Measurements from ENCODE around the gene PALM. TPM values are rescaled to one million over a fixed set of nuclear protein-coding genes. Genes with fewer than 3 reads are reported as not detected.

The PALM gene
- total RNA-seq, 2 experiments from 2014 or later = 1.2 TPM; not detected in 1

- Histone ChIP-seq H3K4me1 (ENCODE audit: insufficient read depth, low read length, poor library complexity, severe bottlenecking) (peaks cover 13% of the 10 kb centered on the region), H4K20me1 (ENCODE audit: insufficient read depth, low read length) (no peaks in the 10 kb centered on the region), H3K4me3 (ENCODE audit: low read depth, low read length, poor library complexity, severe bottlenecking) (peak overlapping the region; percentile 44), H3K79me2 (ENCODE audit: insufficient read depth, low read depth, low read length) (no peaks in the 10 kb centered on the region), H3K4me2 (ENCODE audit: low read length) (peak overlapping the region; percentile 51), H2AFZ (ENCODE audit: low read length) (peak overlapping the region; percentile 70; the same call in 1 of the 2 replicates), H3K9me2 (ENCODE audit: insufficient read depth, low read length) (no peaks in the 10 kb centered on the region), H3K27ac (ENCODE audit: low read depth, low read length, poor library complexity, severe bottlenecking) (no peak overlapping the region), H3K9me3 (ENCODE audit: low read length) (no peaks in the 10 kb centered on the region), H3K36me3 (ENCODE audit: insufficient read depth, low read length) (no peaks in the 10 kb centered on the region)
- no TSS peak for BruUV-seq (replicated peaks)
- TF ChIP-seq, protein P1, sequence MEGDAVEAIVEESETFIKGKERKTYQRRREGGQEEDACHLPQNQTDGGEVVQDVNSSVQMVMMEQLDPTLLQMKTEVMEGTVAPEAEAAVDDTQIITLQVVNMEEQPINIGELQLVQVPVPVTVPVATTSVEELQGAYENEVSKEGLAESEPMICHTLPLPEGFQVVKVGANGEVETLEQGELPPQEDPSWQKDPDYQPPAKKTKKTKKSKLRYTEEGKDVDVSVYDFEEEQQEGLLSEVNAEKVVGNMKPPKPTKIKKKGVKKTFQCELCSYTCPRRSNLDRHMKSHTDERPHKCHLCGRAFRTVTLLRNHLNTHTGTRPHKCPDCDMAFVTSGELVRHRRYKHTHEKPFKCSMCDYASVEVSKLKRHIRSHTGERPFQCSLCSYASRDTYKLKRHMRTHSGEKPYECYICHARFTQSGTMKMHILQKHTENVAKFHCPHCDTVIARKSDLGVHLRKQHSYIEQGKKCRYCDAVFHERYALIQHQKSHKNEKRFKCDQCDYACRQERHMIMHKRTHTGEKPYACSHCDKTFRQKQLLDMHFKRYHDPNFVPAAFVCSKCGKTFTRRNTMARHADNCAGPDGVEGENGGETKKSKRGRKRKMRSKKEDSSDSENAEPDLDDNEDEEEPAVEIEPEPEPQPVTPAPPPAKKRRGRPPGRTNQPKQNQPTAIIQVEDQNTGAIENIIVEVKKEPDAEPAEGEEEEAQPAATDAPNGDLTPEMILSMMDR (conservative IDR thresholded peaks at IDR 0.05; ENCODE audit: low read length) = no peak
- TF ChIP-seq EZH2phosphoT487 (IDR thresholded peaks at IDR 0.05; ENCODE audit: borderline replicate concordance, low read depth, low read length) = no peak
- POLR2A ChIA-PET = interaction anchor here (0.7 to 1.1 kb wide), 2 partner anchors 22 to 273 kb away, joined by 4 read pairs; no protein-coding TSS in a partner anchor
- intact Hi-C loops (cut with micrococcal nuclease; ENCODE audit: unreplicated experiment) = no loop called here
- CTCF ChIA-PET (ENCODE audit: unreplicated experiment) = interaction anchor here (0.6 kb wide), 2 partner anchors 35 to 48 kb away, joined by 3 read pairs; no protein-coding TSS in a partner anchor
- no peak for DNase-seq (ENCODE audit: low spot score)
Observed at GRCh38 chr19:703329-703650, 5.4 kb upstream of the PALM start.

DNA sequence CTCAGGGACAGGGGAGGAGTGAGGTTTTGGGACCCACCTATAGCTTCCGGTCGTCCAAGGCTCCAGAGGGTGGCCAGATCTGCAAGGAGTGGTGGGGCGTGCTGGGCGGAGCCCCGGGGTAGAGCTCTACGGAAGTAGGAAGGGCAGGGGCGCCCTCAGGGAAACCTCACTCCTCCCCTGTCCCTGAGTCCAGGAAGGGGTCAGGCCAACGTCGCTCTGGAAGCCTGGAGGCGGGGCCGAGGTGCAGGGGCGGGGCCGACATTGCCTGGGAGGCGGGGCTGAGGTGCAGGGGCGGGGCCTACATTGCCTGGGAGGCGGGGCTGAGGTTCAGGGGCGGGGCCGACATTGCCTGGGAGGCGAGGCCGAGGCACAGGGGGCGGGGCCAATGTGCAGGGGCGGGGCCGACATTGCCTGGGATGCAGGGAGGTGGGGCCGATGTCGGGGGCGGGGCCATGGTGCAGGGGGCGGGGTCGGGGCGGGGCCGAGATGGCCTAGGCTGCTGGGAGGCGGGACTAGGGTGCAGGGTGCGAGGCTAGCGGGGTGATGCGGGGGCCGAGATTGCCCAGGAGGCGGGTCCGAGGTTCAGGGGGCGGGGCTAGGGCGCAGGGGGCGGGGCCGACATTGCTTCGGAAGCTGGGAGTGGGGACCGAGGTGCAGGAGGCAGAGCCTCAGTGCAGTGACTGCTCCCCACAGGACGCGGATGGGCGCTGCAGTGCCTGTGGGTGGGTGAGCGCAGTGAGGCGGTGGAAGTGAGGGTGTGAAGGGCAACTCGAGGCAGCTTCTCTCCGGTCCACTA is 4.9 kb upstream of the PALM start:
- Histone ChIP-seq H3K27ac (ENCODE audit: low read depth, low read length, poor library complexity, severe bottlenecking) (no peak overlapping the region), H3K9me2 (ENCODE audit: insufficient read depth, low read length) (no peaks in the 10 kb centered on the region), H3K9me3 (ENCODE audit: low read length) (no peaks in the 10 kb centered on the region), H3K4me3 (ENCODE audit: low read depth, low read length, poor library complexity, severe bottlenecking) (peak overlapping the region; percentile 44), H3K4me1 (ENCODE audit: insufficient read depth, low read length, poor library complexity, severe bottlenecking) (peaks cover 13% of the 10 kb centered on the region), H3K36me3 (ENCODE audit: insufficient read depth, low read length) (no peaks in the 10 kb centered on the region), H2AFZ (ENCODE audit: low read length) (peak overlapping the region; percentile 70; the same call in 1 of the 2 replicates), H4K20me1 (ENCODE audit: insufficient read depth, low read length) (no peaks in the 10 kb centered on the region), H3K4me2 (ENCODE audit: low read length) (peak overlapping the region; percentile 51), H3K79me2 (ENCODE audit: insufficient read depth, low read depth, low read length) (no peaks in the 10 kb centered on the region)
- peak; percentile 81 for DNase-seq (ENCODE audit: low spot score)
- ChIA-PET CTCF (ENCODE audit: unreplicated experiment) (interaction anchor here (0.6 kb wide), 2 partner anchors 35 to 49 kb away, joined by 3 read pairs; no protein-coding TSS in a partner anchor), POLR2A (interaction anchor here (1.1 kb wide), 1 partner anchor 23 kb away, joined by 4 read pairs; no protein-coding TSS in a partner anchor)
- BruUV-seq (replicated peaks) = no TSS peak
- intact Hi-C loops (cut with micrococcal nuclease; ENCODE audit: unreplicated experiment) = no loop called here
- TF ChIP-seq EZH2phosphoT487 (IDR thresholded peaks at IDR 0.05; ENCODE audit: borderline replicate concordance, low read depth, low read length) = no peak
- TF ChIP-seq, protein P1 (conservative IDR thresholded peaks at IDR 0.05; ENCODE audit: low read length) = no peak

DNA sequence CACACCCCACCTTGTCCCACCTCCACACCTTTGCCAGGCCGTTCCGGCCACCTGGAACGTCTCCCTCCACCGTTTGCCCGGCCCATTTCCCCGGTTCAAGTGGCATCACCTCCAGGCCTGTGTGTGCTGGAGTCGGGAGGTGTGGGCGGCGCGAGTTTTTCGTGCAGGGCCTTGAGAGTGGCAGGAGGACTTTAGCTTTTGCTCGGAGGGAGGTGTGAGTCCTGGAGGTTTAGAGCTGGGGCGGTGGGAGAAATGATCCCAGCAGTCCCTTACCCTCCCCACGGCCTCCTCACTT is 4.3 kb upstream of the PALM start:
- Histone ChIP-seq H3K27ac (ENCODE audit: low read depth, low read length, poor library complexity, severe bottlenecking) (no peak overlapping the region), H3K36me3 (ENCODE audit: insufficient read depth, low read length) (no peaks in the 10 kb centered on the region), H4K20me1 (ENCODE audit: insufficient read depth, low read length) (no peaks in the 10 kb centered on the region), H3K9me2 (ENCODE audit: insufficient read depth, low read length) (no peaks in the 10 kb centered on the region), H3K4me1 (ENCODE audit: insufficient read depth, low read length, poor library complexity, severe bottlenecking) (peaks cover 13% of the 10 kb centered on the region), H3K4me2 (ENCODE audit: low read length) (peak overlapping the region; percentile 13; the same call in 1 of the 2 replicates), H3K4me3 (ENCODE audit: low read depth, low read length, poor library complexity, severe bottlenecking) (no peak overlapping the region), H2AFZ (ENCODE audit: low read length) (no peak overlapping the region), H3K9me3 (ENCODE audit: low read length) (no peaks in the 10 kb centered on the region), H3K79me2 (ENCODE audit: insufficient read depth, low read depth, low read length) (no peaks in the 10 kb centered on the region)
- ChIA-PET POLR2A (no interaction called here), CTCF (ENCODE audit: unreplicated experiment) (no interaction called here)
- no peak for DNase-seq (ENCODE audit: low spot score)
- BruUV-seq (replicated peaks) = no TSS peak
- TF ChIP-seq EZH2phosphoT487 (IDR thresholded peaks at IDR 0.05; ENCODE audit: borderline replicate concordance, low read depth, low read length) = no peak
- TF ChIP-seq, protein P1 (conservative IDR thresholded peaks at IDR 0.05; ENCODE audit: low read length) = no peak
- intact Hi-C loops (cut with micrococcal nuclease; ENCODE audit: unreplicated experiment) = no loop called here
